AG10803 (cell line): ENCODE measurements around the gene TGFB1.

Experiments
- DNase-seq: peaks from one replicate; pipeline ENCODE4 v3.0.0; 2010; ENCODE audit warnings: low read depth
- H3K4me3 ChIP-seq: 2 replicates; pipeline ENCODE4 v1.5.1; 2011; ENCODE audit warnings: mild to moderate bottlenecking, low read length, control low read depth
- TF ChIP-seq, protein P1 (sequence below): conservative IDR thresholded peaks from 2 replicates; pipeline ENCODE4 v1.5.1; 2011; ENCODE audit warnings: mild to moderate bottlenecking, low read length, control low read depth, inconsistent platforms

TGFB1 gene

DNA sequence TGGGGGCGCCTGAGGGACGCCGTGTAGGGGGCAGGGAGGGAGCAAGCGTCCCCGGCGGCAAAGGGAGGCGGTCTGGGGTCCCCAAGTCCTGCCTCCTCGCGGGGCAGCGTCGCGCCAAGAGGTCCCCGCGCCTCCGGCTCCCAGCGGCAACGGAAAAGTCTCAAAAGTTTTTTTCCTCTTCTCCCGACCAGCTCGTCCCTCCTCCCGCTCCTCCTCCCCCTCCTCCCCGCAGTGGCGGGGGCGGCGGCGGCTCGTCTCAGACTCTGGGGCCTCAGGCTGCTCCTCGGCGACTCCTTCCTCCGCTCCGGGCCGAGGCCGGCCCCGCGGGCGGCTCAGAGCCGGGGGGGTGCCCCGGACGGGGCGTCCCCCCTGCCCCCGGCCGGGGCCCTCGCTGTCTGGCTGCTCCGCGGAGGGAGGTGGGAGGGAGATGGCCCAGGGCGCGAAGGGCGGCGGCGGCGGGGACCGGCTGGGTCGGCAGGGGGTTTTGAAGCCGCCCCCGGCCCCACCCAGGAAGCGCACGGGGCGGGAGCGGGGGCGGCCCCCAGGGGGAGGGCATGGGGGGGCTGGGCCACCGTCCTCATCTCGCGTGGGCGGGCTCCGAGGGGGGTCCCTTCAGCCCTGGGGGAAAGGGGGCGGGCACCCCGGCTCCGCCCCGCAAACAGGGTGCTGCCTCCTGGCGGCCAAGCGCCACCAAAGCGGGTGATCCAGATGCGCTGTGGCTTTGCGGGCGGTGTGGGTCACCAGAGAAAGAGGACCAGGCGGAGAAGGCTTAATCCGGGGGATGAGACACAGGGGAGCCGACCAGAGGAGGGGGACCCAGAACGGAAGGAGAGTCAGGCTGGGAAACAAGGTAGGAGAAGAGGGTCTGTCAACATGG, at the start of gene TGFB1:
TGFB1 (minus strand) TSS at position 457 of the 877 bp plus-strand sequence. CDS start 878 bp downstream, outside the sequence.
- TF ChIP-seq, protein P1, sequence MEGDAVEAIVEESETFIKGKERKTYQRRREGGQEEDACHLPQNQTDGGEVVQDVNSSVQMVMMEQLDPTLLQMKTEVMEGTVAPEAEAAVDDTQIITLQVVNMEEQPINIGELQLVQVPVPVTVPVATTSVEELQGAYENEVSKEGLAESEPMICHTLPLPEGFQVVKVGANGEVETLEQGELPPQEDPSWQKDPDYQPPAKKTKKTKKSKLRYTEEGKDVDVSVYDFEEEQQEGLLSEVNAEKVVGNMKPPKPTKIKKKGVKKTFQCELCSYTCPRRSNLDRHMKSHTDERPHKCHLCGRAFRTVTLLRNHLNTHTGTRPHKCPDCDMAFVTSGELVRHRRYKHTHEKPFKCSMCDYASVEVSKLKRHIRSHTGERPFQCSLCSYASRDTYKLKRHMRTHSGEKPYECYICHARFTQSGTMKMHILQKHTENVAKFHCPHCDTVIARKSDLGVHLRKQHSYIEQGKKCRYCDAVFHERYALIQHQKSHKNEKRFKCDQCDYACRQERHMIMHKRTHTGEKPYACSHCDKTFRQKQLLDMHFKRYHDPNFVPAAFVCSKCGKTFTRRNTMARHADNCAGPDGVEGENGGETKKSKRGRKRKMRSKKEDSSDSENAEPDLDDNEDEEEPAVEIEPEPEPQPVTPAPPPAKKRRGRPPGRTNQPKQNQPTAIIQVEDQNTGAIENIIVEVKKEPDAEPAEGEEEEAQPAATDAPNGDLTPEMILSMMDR, result peak; percentile 77
- H3K4me3 ChIP-seq, result peak within 1 kb of the TSS; percentile 92
- DNase-seq, result peak; percentile 91

DNA sequence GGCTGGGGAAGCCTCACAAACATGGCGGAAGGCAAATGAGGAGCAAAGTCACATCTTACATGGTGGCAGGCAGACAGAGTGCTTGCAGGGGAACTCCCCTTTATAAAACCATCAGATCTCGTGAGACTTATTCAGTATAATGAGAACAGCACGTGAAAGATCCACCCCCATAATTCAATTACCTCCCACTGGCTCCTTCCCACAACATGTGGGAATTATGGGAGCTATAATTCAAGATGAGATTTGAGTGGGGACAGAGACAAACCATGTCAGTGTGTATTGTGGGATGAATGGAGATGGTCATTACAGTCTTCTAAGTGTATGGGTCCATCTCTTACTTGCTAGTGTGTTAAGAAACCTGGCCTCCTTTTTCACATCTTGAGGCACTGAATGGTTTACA, 48.3 kb upstream of the TGFB1 start:
- TF ChIP-seq, protein P1, result no peak
- no peak for DNase-seq

DNA sequence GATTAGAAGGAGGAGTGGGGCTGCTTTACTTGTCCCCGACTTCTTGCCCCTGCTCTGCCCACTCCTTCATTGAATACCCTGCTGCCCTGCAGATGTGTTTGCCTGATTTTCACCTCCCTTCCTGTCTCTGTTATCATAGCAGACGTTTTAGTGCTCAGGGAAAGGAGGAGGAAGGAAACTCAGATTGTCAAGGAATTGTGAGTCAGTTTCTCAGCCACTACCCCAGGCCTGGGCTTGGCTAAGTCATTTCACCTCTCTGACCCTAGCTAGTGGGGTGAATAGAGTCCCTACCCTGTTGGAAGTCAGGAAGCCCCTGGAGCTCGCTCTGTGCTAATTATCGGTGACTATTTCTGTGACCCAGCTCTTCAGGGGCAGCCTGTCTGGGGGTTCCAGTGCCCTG, 47.8 kb upstream of the TGFB1 start:
- TF ChIP-seq, protein P1, result no peak
- H3K4me3 ChIP-seq, result no peak overlapping the region
- DNase-seq, result no peak

More for the DNA sequence above, 48.3 kb upstream of the TGFB1 start:
- no peak overlapping the region for H3K4me3 ChIP-seq

DNA sequence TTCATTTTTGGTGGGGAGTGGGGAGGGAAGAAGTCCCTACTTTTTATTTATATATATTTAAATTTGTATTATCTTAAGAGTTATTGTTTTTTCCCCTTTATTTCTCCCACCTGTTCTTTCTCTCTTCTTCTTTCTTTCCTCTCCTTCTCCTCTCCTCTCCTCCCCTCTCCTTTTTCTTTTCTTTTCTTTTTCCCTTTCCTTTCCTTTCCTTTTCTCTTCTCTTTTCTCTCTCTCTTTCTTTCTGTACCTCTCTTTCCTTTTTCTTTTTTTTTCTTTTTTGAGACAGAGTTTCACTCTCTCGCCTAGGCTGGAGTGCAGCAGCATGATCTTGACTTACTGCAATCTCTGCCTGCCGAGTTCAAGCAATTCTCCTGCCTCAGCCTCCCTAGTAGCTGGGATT, 45.8 kb upstream of the TGFB1 start:
- TF ChIP-seq, protein P1, result no peak
- no peak for DNase-seq
- no peak overlapping the region for H3K4me3 ChIP-seq

DNA sequence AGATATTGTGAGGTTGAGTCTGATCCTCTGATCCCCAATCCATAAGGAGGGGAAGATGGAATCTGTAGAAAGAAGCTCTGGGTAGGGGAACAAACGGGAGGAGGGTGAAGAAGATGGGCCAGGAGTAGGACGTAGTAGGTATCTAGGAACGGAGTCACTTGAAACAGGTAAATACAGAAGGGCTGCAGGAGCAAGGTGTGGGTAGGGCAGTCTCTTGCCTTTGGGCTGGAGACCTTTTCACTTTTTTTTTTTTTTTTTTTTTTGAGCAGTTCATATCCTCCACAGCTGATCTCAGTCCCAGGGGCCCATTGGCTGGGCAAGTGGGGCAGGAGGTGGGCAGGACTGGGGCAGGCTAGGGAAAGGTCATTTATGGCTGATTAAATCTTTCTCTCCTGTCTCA, 45.4 kb upstream of the TGFB1 start:
- TF ChIP-seq, protein P1, result no peak
- no peak for DNase-seq
- H3K4me3 ChIP-seq, result peak overlapping the region; percentile 89

DNA sequence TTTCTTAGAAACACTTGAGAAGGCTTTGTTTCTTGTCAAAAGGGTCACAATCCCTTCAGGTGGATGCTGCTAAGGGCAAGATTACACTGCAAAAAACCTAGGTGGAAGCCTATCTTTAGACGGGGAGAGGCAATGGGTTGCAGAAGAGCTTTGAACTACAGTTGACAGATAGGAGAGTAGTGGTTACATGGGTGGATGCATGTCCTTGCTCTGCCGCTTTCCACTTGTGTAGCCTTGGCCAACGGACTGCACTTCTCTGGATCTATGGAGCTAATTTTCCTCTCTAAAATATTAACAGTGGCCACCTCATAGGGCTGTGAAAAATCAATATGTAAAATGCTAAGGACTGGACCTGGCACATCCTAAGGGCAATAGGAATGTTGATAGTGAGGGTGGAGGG, 44.9 kb upstream of the TGFB1 start:
- H3K4me3 ChIP-seq, result peak overlapping the region; percentile 89
- TF ChIP-seq, protein P1, result no peak
- DNase-seq, result no peak

DNA sequence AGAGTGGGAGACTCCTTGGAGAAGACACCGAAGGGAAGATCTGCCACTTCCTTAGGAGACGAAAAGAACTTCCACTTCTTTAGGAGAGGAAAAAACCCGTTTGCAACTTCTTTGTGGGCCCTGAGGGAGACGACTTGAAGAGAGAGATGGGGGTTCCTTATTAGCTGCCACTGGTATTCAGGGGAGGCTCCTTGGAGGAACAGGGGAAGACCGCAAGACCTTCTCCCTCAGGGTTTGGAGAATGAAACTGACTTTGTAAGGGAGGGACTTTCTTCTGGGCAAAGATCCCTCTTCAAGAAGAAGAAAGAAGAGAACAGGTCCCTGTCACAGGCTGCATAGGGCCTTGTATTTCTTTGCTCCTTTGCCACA, 44.3 kb upstream of the TGFB1 start:
- peak; percentile 18 for DNase-seq
- TF ChIP-seq, protein P1, result no peak
- peak overlapping the region; percentile 89 for H3K4me3 ChIP-seq
